Eye (tissue), 1 donor: Measurements from ENCODE around the gene MANBA.
"Not testable (repeated sequence)": the region's sequence is repeated elsewhere in the genome, so short reads cannot be mapped to it uniquely, and the experiment has no call there.

Experiments used
- DNase-seq: peaks from one replicate; pipeline ENCODE4 v3.0.0-alpha.2; 2015

MANBA gene

DNA sequence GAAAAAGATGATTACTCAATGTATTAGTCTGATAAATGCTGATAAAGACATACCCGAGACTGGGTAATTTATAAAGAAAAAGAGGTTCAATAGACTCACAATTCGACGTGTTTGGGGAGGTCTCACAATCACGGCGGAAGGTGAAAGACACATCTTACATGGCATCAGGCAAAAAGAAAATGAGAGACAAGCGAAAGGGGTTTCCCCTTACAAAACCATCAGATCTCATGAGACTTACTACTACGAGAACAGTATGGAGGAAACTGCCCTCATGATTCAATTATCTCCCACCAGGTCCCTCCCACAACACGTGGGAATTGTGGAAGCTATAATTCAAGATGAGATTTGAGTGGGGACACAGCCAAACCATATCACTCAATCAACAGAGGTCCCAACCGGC lies 141.7 kb downstream of the MANBA start:
- DNase-seq: not testable (repeated sequence)

DNA sequence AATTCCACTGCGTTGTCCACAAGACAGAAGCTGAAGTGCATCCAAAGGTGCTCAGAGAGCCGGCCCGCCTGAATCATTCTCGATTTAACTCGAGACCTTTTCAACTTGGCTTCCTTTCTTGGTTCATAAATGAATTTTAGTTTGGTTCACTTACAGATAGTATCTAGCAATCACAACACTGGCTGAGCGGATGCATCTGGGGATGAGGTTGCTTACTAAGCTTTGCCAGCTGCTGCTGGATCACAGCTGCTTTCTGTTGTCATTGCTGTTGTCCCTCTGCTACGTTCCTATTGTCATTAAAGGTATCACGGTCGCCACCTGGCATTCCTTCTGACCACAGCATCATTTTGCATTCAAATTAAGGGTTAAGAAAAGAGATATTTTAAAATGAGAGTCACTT lies 144.1 kb downstream of the MANBA start:
- DNase-seq: no peak

DNA sequence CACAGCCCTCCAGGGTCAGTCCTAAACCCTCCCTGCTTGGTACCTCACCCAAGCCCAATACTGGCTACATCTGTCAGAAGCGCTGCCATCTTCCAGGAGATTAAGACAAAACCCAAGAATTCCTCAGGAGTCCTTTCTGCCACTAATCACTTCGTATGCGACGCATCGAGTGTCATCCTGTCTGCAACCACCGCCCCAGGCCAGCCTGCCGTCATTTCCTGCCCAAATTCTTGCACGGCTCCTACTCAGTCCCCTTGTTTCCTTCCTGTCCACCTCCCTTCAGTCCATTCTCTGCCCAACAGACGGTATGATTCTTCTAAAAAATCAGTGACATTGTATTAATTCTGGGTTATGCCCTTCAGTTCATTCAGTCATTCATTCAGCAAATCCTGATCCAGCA lies 146.0 kb downstream of the MANBA start:
- DNase-seq: no peak

DNA sequence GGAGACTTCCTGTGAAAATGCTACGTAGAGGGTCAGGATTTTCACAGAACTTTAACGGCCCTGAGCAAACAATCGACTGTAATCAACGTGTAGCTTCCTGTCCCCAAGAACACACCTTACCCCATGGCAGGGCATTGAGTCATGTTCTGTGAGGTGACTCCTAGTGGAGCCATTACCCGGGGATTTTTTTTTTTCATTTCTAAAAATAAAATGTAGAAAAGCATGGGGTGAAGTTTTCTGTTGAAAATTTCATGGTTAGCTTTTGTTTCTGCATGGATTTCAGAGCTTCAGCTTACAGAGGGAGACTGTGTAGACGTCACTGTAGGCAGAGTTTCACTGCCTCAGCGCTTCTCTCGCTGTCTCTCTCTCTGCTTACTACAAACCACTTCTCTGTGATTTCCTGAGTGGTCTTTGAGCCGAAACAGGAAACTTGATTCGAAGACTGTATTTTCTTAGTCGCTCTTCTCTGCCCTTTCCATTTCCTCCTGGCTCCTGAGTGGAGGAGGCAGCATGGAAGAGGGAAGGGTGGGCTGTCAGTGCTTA lies 147.9 kb downstream of the MANBA start:
- no peak for DNase-seq

DNA sequence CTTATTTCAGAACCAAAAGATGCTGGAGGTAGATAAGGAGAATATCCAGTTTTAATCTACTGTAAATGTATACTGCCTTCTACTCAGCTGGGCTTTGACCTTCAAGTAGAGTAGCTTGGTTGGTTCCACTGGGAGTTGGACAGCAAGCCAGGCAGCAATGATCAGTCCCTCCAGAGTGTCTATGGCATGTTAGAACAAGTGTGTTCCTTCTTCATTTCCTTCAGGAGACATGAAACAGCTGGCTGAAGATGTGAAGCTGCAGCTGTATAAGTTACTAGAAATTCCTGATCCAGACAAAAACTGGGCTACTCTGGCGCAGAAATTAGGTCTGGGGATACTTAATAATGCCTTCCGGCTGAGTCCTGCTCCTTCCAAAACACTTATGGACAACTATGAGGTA lies 148.6 kb downstream of the MANBA start:
- no peak for DNase-seq

DNA sequence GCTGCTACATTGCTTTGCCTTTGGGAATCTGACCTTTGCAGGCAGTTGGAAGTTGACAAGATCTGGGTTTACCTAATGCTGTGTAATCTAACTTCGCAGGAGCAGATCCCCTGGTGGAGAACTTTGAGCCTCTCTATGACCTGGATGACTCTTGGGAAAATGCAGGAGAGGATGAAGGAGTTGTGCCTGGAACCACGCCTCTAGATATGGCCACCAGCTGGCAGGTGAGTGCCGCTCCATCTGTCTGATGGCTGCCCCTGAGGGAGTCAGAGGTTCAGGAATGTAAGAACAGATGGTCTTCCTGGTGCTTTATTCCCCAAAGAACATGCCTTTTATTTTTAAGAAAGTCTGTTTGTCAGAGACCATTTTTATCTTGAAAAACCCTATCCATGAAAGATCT lies 150.3 kb downstream of the MANBA start:
- DNase-seq: no peak

DNA sequence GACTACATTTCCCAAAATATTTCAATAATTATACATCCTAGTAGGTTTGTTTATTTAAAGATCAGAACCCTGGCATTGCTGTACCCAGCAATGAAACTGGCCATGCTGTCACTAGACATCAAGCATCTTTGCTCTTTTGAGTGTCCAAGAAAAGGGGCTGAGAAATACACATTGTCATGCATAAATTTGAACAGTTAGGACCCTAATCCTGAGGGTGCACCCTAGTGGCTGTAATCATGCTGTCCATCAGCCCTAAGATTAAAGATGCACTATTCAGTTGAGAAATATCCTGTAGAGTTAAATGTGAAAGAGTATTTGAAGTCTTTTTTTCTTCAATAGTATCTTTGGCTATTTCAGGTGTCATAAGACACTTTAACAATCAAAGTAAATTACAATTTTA lies 150.8 kb downstream of the MANBA start:
- no peak for DNase-seq

DNA sequence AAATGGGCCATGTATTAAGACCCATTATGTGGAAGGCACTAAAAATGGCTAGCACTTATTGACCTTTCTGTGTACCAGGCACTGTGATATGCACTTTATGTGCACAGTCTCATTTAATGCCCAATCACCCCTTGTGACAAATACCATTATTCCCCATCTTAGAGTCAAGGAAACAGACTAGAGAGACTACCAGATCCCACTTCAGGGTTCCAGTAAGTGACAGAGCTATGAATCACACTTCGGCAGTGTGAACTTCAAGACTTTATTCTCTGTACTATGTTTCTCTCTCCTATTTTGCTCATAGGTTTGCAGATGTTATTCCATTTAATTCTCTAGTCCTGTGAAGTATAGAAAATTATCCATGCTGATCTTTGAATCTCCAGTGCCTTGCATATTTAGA lies 152.6 kb downstream of the MANBA start:
- DNase-seq: no peak

DNA sequence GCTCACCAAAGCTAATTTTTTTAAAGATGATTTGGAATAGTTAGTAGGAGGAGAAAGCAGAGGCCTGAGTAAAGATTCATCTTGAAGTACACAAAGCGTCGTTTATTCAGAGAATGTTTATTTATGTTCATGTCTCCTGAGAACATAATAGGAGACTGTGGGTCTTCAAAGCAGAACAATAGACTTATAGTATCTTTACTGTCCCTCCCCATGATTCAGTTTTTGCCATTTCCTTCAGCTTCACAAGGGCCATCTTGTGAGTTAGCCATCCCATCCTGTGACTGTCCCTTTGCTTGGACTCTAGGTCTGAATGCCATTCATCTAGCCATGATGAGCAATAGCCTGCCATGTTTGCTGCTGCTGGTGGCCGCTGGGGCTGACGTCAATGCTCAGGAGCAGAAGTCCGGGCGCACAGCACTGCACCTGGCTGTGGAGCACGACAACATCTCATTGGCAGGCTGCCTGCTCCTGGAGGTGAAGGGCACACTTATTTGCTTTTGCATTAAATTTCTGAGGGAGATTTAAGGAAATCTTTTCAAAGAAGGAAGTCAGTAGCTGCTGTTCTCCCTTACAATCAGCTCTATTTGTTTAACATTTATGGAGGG lies 153.8 kb downstream of the MANBA start:
- no peak for DNase-seq

DNA sequence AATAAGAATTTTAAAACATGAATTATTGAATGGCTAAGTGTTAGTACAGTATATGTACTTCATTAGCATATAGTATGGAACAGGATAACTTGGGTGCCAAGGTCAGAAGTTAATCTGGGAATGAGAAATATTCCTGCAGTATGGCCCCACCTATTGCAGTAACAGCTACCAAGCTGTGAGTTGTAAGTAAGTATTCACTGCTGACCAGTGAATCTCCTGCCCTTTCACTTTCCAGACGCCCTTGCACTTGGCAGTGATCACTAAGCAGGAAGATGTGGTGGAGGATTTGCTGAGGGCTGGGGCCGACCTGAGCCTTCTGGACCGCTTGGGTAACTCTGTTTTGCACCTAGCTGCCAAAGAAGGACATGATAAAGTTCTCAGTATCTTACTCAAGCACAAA lies 154.5 kb downstream of the MANBA start:
- no peak for DNase-seq

DNA sequence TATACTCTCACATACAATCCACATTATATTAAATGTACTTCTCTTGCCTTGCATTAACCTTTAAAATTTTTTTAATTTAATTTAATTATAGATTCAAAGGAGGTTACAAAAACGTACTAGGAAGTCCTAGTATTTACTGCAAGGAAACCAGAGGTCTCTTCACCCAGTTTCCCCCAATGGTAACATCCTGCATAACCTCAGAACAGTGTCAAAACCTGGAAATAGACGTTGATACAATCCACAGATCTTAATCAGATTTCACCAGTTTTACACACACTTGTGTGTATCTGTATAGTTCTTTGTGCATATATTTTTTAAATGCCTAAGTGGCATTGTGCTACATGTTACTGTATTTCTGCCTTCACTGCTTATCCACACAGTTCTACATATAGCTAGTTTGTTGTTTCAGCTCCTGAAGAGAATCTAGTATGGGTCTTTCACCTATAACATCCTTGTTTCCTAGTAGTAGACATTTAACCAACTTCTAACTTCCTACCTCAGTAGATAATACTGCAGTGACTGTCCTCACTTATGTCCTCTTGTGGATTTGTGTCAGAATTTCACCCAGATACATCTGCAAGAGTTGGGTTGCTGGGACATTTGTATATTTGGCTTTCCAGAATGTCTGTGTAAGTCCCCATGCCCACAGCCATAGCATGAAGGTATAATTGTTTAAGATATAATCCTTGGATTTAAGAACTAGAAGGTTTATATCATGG lies 156.4 kb downstream of the MANBA start:
- no peak for DNase-seq

DNA sequence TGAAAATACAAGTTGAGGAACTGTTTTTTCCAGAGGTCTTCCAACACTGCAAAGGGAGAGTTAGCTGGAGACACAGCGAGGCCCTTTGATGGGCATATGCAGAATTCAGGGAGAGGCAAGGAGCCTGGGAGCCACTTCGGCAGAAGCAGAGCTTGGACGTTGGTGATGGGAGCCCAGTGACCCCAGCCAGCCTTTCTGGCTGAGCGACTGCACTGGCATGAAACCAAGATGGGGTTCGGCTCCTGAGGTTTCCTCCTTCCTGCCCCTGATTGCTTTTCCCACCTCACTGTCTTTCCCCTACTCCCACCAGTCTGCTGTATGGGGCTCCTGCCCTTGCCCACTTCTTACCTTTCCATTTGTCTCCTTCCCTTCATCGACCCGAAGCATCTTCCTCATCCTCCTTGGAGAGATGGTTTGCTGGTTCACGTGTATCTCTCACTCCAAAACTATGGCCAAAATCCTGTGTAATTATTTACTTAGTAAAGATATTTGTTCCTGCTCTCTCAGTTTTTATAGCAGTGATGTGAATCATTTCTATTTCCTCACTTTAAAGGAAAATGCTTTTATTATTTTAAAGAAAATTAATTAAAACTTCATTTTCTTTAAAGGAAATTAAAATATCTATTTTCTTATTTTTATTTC lies 159.1 kb downstream of the MANBA start:
- DNase-seq: no peak

DNA sequence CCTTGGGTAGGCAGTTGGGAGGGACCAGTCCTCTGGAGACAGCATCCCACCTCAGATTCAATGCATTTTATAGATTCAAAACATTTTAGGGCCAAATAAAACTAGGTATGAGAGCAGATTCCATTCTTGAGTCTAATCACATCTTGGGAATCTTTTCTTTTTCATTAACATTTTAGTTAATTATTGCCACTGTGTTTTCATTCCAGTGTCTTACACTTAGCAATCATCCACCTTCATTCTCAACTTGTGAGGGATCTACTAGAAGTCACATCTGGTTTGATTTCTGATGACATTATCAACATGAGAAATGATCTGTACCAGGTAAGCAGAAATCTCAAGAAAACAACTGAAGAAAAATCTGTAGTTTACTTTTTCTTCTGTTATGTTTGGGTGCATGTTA lies 160.1 kb downstream of the MANBA start:
- no peak for DNase-seq

DNA sequence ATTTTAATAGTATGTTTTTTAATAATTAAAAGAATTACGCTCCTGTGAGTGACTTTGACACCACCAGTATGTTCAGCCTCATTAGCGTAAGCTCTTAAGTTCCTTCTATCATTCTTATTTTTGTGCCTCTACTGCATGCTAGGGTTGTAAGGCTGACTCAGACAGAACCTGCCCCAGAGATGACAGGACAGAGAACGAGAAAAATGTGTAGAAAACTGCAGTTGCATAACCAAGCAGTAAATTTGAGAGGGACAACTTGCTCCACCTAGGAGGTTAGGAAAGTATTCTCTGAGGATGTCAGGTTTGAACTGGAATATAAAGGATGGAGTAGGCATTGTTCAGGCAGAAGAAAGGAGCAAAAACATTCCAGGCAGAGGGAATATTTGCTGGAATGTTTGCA lies 160.9 kb downstream of the MANBA start:
- DNase-seq: no peak

DNA sequence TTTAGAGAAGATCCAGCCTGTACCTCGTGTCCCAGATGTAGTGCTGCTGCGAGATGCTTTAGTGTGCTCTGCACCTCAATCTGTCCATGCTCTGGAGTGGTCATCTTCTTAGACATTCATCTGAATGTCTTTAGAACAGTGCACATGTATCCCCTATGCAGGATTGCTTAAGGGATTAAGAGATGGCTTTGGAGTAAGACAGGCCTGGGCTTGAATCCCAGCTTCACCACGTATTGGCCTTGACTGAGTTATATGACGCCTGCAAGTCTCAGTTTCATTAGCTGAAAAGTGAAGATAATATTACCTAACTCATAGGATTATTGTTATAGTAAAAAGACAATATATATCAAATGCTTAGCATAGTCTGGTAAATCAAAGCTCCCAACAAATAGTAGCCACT lies 161.3 kb downstream of the MANBA start:
- DNase-seq: no peak

DNA sequence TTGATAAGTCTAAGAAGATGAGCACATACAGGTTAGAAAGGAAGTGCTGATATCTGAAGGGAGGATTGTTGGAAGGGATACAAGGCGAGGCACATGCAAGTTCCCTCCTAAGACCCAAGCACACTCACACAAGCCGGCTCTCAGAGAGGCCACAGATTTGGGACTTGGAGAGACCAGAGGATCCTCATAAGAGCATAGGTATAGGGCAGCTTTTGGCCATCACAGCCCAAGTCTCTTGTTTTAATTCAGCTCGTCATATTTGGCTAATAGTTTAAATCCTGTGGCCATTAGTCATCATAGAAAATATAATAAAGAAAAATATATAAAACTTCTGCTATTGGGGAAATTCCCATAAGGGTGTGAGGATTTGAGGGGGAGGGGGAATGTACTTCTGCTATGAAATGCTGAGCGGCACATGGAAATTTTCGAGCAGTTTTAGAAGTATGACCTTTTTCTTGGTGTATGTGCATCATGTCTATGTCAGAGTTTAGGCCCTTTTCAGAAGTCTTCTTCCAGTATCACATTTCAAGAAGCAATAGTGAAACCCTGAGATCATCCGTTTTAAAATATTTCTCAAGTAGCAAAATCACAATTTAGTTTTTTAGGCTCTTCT lies 161.9 kb downstream of the MANBA start:
- no peak for DNase-seq

DNA sequence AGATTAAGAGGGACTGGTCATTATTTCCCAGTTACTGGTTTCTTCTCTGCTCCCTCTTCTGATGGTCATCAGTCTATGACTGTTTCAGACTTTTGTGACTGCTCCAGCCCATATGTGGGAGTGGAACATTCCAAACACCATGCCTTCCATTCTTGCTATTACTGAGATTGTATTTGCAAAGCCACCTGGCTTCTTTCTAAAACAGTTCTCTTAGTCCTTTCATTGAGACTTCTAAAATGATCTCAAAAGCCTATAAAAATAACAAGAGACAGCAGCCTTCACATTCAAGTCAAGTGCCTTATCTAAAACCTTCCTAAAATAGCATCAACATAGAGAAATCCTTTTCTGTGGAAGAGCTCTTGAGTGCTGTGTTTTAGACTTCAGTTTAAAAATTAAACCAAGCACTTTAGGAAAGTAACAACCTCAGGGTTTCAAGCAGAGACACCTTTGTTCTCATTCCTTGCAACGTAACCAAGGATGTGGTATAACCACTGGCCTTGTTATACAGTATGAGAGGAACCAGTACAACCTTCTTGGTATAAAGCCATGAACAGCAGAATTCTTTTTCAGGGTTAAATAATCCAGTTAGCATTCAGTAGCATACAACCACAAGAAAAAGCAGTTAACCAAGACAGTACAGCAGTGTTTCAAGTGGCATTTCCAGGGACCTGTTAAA lies 162.5 kb downstream of the MANBA start:
- DNase-seq: no peak

DNA sequence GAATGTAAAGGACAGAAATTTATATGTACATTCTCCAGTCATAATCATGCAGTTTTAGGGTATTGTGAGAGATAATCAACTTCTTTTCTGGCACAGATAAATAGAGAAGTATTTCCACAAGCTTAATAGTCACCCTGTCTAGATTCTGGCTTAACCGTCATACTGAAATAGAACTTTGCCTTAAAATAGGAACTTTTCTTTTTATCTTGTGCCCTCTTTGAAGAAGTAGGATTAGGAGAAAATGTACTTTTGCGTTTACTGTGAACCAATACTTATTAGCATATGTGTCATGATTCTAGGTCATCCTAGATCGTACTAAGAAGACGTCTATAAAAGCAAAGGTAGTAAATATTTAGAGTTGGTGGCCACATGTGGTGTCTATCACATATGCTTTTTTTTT lies 164.2 kb downstream of the MANBA start:
- no peak for DNase-seq

DNA sequence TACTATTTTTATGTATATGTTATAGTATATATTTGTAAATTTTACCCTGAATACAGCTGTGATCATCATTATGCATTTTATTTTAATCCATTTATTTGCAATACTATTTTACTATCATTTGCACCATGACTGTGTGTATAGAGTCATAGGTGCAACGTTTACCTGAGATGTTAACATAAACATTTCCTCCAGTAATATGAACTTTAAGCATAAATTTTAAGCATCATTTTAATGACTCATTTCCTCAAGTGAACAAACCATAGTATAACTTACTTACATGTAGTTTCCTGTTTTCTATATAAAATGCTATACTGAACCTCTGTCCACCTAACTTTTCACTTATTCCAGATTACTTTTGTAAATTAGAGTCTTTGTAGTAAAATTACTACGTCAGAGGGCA lies 166.8 kb downstream of the MANBA start:
- DNase-seq: no peak

DNA sequence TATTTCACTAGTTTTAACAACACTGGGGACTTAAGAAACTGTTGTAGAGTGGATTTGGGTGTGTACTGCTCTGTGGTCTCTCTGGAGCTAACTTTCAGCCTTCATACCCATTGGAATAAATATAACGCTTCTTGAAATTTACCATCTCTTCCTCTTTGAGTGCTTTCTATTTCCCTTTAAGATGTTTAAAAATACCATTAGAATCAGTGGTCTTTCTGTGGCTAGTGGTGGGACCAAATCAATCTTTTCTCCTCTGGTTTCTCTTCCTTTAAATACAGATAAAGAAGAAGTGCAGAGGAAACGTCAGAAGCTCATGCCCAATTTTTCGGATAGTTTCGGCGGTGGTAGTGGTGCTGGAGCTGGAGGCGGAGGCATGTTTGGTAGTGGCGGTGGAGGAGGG lies 167.6 kb downstream of the MANBA start:
- DNase-seq: no peak

DNA sequence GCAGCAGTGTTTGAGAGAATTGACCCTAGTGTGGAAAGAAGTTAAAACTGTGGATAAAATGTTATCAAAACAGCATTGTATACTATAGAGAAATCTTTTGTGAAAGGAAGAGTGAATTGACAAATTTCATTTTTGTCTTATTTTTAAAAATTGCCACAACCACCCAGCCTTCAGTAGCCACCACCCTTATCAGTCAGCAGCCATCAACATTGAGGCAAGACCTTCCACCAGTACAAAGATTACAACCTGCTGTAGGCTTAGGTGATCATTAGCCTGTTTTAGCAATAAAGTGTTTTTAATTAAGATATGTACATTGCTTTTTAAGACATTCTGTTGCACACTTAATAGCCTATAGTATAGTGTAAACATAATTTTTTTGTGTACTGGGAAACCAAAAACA lies 168.5 kb downstream of the MANBA start:
- DNase-seq: no peak

DNA sequence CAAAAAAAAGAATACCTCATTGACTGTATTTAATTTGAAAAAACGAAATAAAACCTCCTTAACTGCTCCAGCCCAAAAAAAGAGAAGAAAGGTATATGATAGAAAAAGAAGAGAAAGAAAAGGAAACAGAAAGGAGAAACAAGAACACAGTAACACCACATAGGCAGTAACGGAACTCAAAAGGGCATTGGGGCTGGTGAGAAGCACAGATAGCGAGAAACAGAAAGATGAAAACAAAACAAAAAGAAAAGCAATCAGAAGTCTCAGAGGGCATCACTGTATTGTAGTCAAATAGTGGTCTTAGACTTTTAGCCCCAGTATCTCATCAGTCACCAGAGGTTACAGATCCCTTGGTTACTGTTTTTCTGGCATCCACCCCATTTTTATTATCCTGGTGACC lies 171.0 kb downstream of the MANBA start:
- DNase-seq: no peak

DNA sequence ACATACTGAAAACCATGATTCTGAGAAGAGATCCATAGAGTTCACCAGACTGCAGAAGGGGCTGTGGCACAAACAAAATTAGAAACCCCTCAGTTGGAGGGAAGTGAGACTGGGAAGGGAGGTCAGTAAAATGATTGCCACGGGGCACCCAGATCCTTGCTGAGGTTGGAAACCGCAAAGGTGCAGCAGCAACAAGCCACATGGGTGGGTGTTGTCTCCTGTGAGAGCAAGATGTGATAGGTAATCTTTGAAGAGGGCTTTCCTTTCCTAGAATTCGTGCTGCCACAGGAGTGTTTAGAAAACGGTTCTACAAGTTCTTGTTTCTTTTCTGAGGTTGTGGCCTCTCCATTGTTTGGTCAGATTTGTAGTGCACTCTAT lies 174.1 kb downstream of the MANBA start:
- DNase-seq: no peak
